ENCODE measurements around the gene GTPBP1. TPM values are rescaled to one million over a fixed set of nuclear protein-coding genes. Genes with fewer than 3 reads are reported as not detected.

The GTPBP1 gene
- 24.8 and 28.9 TPM in 2 replicates for total RNA-seq (2014; rRNA removed; shearing (Covaris generic))

- Histone ChIP-seq H3K4me1 (replicated peaks) (peaks cover 29% of the 10 kb centered on the region), H3K27ac (peak within 1 kb of the TSS; percentile 75), H3K4me3 (peak within 1 kb of the TSS; percentile 90), H3K9me3 (replicated peaks) (peaks cover 6% of the 10 kb centered on the region; the same call in 1 of the 2 replicates), H3K36me3 (peaks cover 35% of the 10 kb centered on the region), H3K27me3 (replicated peaks) (no peaks in the 10 kb centered on the region)
- DNase-seq (ENCODE audit: low read depth in 1 of 2, low spot score in 2 of 2), result peak; percentile 99 to 100
Observed at GRCh38 chr22:38705235-38706100, at the start of gene GTPBP1. TSS of gene GTPBP1 (plus strand) at chr22:38705944. CDS start at chr22:38705956, 12 bp downstream.

- Histone ChIP-seq H3K36me3 (no peaks in the 10 kb centered on the region; the same call in 1 of the 2 replicates), H3K27ac (peak within 1 kb of the TSS; percentile 99), H3K4me3 (peak within 1 kb of the TSS; percentile 73), H3K9me3 (replicated peaks) (no peaks in the 10 kb centered on the region), H3K27me3 (replicated peaks) (no peaks in the 10 kb centered on the region), H3K4me1 (replicated peaks) (peaks cover 12% of the 10 kb centered on the region)
- DNase-seq (ENCODE audit: low read depth in 1 of 2, low spot score in 2 of 2), result peak; percentile 92
Observed at GRCh38 chr22:38656256-38657044, 49.3 kb upstream of the GTPBP1 start, which contains the start of the genes CBY1 and FAM227A. TSS of gene CBY1 (plus strand) at chr22:38656638. CDS start at chr22:38668055, 11,417 bp downstream. TSS of gene FAM227A (minus strand) at chr22:38656392. CDS start at chr22:38650168, 6,224 bp downstream.

GRCh38 chr22:38657045-38657909 is 48.5 kb upstream of the GTPBP1 start:
- H3K9me3 ChIP-seq (replicated peaks), result no peaks in the 10 kb centered on the region
- H3K27ac ChIP-seq, result peak overlapping the region; percentile 99; the same call in 1 of the 2 replicates
- peaks cover 12% of the 10 kb centered on the region for H3K4me1 ChIP-seq (replicated peaks)
- no peaks in the 10 kb centered on the region; the same call in 1 of the 2 replicates for H3K36me3 ChIP-seq
- no peaks in the 10 kb centered on the region for H3K27me3 ChIP-seq (replicated peaks)
- DNase-seq (ENCODE audit: low read depth in 1 of 2, low spot score in 2 of 2), result no peak
- H3K4me3 ChIP-seq, result peak overlapping the region; percentile 73

GRCh38 chr22:38674888-38675287 is 30.9 kb upstream of the GTPBP1 start:
- H3K36me3 ChIP-seq, result no peaks in the 10 kb centered on the region; the same call in none of the 2 replicates
- no peaks in the 10 kb centered on the region for H3K4me1 ChIP-seq (replicated peaks)
- no peak for DNase-seq (ENCODE audit: low read depth in 1 of 2, low spot score in 2 of 2)
- no peak overlapping the region for H3K4me3 ChIP-seq
- no peaks in the 10 kb centered on the region for H3K27me3 ChIP-seq (replicated peaks)
- H3K27ac ChIP-seq, result no peak overlapping the region
- no peaks in the 10 kb centered on the region for H3K9me3 ChIP-seq (replicated peaks)

- Histone ChIP-seq H3K9me3 (replicated peaks) (no peaks in the 10 kb centered on the region), H3K36me3 (no peaks in the 10 kb centered on the region; the same call in none of the 2 replicates), H3K27ac (no peak overlapping the region), H3K4me1 (replicated peaks) (no peaks in the 10 kb centered on the region), H3K27me3 (replicated peaks) (no peaks in the 10 kb centered on the region), H3K4me3 (no peak overlapping the region)
- no peak for DNase-seq (ENCODE audit: low read depth in 1 of 2, low spot score in 2 of 2)
Observed at GRCh38 chr22:38675833-38676232, 29.9 kb upstream of the GTPBP1 start.

GRCh38 chr22:38681582-38682335 is 24.0 kb upstream of the GTPBP1 start, which contains the start of gene TOMM22:
TSS of gene TOMM22 (plus strand) at chr22:38681957. CDS start at chr22:38681979, 22 bp downstream.
- peaks cover 39% of the 10 kb centered on the region for H3K36me3 ChIP-seq
- peak within 1 kb of the TSS; percentile 26; the same call in 1 of the 2 replicates for H3K27ac ChIP-seq
- H3K9me3 ChIP-seq (replicated peaks), result no peaks in the 10 kb centered on the region; the same call in 1 of the 2 replicates
- peaks cover 5% of the 10 kb centered on the region for H3K4me1 ChIP-seq (replicated peaks)
- H3K27me3 ChIP-seq (replicated peaks), result no peaks in the 10 kb centered on the region
- peak; percentile 83 to 89 for DNase-seq (ENCODE audit: low read depth in 1 of 2, low spot score in 2 of 2)
- H3K4me3 ChIP-seq, result peak within 1 kb of the TSS; percentile 84

- peaks cover 5% of the 10 kb centered on the region for H3K4me1 ChIP-seq (replicated peaks)
- no peak overlapping the region for H3K4me3 ChIP-seq
- H3K9me3 ChIP-seq (replicated peaks), result no peaks in the 10 kb centered on the region; the same call in 1 of the 2 replicates
- H3K36me3 ChIP-seq, result peaks cover 70% of the 10 kb centered on the region
- H3K27me3 ChIP-seq (replicated peaks), result no peaks in the 10 kb centered on the region
- no peak for DNase-seq (ENCODE audit: low read depth in 1 of 2, low spot score in 2 of 2)
- no peak overlapping the region for H3K27ac ChIP-seq
Observed at GRCh38 chr22:38684895-38685294, 20.8 kb upstream of the GTPBP1 start.

GRCh38 chr22:38685761-38686160 is 20.0 kb upstream of the GTPBP1 start:
- peaks cover 5% of the 10 kb centered on the region for H3K4me1 ChIP-seq (replicated peaks)
- no peak for DNase-seq (ENCODE audit: low read depth in 1 of 2, low spot score in 2 of 2)
- H3K9me3 ChIP-seq (replicated peaks), result no peaks in the 10 kb centered on the region; the same call in 1 of the 2 replicates
- no peak overlapping the region for H3K4me3 ChIP-seq
- H3K27me3 ChIP-seq (replicated peaks), result no peaks in the 10 kb centered on the region
- peaks cover 78% of the 10 kb centered on the region for H3K36me3 ChIP-seq
- H3K27ac ChIP-seq, result no peak overlapping the region

- Histone ChIP-seq H3K36me3 (peaks cover 93% of the 10 kb centered on the region), H3K4me1 (replicated peaks) (no peaks in the 10 kb centered on the region), H3K4me3 (no peak overlapping the region), H3K27me3 (replicated peaks) (no peaks in the 10 kb centered on the region), H3K27ac (no peak overlapping the region), H3K9me3 (replicated peaks) (no peaks in the 10 kb centered on the region)
- no peak for DNase-seq (ENCODE audit: low read depth in 1 of 2, low spot score in 2 of 2)
Observed at GRCh38 chr22:38689651-38690050, 16.1 kb upstream of the GTPBP1 start.

- Histone ChIP-seq H3K4me1 (replicated peaks) (peaks cover 29% of the 10 kb centered on the region), H3K27ac (no peak overlapping the region), H3K27me3 (replicated peaks) (no peaks in the 10 kb centered on the region), H3K4me3 (no peak overlapping the region), H3K9me3 (replicated peaks) (no peaks in the 10 kb centered on the region), H3K36me3 (peaks cover 67% of the 10 kb centered on the region)
- DNase-seq (ENCODE audit: low read depth in 1 of 2, low spot score in 2 of 2), result no peak
Observed at GRCh38 chr22:38694049-38694448, 11.7 kb upstream of the GTPBP1 start.

GRCh38 chr22:38694940-38695339 is 10.8 kb upstream of the GTPBP1 start:
- Histone ChIP-seq H3K27me3 (replicated peaks) (no peaks in the 10 kb centered on the region), H3K36me3 (peaks cover 63% of the 10 kb centered on the region), H3K4me3 (no peak overlapping the region), H3K4me1 (replicated peaks) (peaks cover 36% of the 10 kb centered on the region), H3K27ac (no peak overlapping the region), H3K9me3 (replicated peaks) (no peaks in the 10 kb centered on the region)
- no peak for DNase-seq (ENCODE audit: low read depth in 1 of 2, low spot score in 2 of 2)

All from SJSA1 (cell line).